DMS53 treated with DMSO at 0.1 percent for 48 hours (cell line): ENCODE data around the gene MYO9A.
A peak's percentile ranks its signal among the peaks of the same experiment; 100 is the strongest.

Experiments
- DNase-seq: peaks from one replicate; lab custom pipeline; 2025; ENCODE audit not compliant: unreplicated experiment; lab: John Stamatoyannopoulos, UW

Gene MYO9A, protein sequence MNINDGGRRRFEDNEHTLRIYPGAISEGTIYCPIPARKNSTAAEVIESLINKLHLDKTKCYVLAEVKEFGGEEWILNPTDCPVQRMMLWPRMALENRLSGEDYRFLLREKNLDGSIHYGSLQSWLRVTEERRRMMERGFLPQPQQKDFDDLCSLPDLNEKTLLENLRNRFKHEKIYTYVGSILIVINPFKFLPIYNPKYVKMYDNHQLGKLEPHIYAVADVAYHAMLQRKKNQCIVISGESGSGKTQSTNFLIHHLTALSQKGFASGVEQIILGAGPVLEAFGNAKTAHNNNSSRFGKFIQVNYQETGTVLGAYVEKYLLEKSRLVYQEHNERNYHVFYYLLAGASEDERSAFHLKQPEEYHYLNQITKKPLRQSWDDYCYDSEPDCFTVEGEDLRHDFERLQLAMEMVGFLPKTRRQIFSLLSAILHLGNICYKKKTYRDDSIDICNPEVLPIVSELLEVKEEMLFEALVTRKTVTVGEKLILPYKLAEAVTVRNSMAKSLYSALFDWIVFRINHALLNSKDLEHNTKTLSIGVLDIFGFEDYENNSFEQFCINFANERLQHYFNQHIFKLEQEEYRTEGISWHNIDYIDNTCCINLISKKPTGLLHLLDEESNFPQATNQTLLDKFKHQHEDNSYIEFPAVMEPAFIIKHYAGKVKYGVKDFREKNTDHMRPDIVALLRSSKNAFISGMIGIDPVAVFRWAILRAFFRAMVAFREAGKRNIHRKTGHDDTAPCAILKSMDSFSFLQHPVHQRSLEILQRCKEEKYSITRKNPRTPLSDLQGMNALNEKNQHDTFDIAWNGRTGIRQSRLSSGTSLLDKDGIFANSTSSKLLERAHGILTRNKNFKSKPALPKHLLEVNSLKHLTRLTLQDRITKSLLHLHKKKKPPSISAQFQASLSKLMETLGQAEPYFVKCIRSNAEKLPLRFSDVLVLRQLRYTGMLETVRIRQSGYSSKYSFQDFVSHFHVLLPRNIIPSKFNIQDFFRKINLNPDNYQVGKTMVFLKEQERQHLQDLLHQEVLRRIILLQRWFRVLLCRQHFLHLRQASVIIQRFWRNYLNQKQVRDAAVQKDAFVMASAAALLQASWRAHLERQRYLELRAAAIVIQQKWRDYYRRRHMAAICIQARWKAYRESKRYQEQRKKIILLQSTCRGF (N-terminal part only)

DNA sequence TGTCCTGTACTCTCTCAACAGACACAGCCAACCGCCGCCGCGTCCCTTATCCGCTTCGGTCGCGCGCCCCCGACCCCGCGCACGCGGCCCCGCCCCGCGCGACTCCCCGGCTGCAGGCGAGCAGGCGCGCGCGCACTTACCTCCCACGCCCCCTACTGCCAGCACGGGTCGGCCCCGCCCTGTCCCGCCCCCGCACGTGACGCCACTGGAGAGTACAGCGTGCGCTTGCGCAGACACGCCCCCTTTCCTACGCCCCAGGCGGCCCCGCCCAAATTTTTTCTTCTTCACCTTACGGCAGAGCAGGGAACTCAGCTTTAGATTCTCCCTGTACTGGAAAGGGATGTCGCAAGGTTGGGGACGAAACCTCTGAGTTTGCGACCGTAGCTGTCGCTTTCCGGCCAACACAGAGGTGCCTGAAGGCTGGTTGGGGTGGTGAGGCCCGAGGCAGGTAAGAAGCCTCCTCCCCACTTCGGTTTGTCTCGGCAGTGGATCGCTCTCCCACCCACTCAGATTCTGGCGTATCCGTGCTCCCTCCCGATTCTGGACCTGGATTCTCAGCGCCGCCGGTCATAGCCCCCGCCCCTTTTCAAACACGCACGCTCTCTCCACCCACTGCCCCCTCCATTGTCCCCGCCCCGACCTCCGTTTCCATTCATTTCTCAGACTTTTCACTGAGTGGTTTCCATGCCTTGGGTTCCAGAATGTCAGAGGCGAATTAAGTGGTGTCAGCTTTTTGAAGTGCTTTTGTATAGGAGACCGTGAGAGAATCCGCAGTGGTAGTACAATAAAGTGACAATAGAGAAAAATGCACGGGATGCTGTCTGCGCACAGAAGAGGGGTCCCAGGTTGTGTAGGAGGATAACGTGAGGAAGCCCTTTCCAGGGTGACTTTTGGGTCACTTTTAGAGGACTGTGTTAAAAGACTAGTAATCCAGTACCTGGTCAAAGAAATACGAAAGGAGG, at the start of gene MYO9A, which contains the start of gene SENP8:
Gene MYO9A, minus strand, starts transcription at position 134 of the 962 bp plus-strand sequence. CDS start 71,587 bp downstream, outside the sequence.
Gene SENP8, plus strand, starts transcription at position 387 of the 962 bp plus-strand sequence. CDS start 21,221 bp downstream, outside the sequence.
- peak; percentile 90 for DNase-seq

DNA sequence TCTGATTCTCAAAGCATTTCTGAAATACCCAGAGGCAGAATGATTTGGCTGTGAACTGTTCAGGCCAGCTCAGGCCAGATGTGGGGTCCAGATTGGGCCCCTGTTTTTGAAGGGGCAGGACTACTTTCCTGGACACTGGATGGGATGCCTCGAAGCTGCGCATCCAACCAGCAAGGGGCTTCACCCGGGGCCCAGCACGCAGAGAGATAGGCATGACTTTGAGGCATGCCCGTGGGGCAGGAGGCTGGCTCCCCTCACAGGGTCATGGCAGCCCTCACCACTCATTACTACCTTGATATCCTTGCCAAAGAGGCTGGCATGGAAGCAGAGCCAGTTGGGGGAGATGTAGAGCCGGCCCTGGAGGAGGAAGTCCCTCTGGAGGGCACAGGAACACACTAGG, 49.5 kb upstream of the MYO9A start:
- DNase-seq, result no peak

DNA sequence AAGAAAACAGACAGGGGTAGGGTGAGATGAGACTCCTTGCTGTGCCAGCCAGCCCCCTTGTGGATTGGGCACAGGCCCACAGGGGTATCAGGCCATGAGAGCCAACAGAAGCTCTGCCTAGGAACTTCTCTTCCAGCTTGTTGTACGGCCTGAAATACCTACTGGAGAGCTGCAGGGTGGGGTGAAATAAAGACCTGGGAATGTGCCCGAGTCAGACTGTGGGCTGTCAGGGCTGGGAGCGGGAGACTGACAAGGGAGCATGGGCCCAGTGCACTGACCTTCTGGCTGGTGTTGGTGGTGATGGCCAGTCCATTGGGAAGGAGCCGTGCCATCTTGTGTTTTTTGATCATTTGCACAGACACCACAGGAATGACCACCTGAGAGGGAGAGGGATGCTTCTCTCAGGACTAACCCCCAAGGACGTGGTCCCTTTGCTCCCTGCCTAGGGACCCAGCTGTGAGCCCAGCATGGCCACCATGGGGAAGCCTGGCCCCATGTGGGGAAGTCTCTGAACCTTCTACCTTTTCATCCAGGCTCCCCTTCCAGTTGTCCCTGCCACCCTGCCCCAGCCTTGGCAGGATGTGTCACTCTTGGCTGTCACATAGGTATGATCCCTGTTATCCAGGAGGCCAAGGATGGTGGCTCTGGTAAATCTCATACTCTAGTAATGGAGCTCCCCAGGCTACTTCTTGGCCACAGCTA, 48.9 kb upstream of the MYO9A start:
- no peak for DNase-seq

DNA sequence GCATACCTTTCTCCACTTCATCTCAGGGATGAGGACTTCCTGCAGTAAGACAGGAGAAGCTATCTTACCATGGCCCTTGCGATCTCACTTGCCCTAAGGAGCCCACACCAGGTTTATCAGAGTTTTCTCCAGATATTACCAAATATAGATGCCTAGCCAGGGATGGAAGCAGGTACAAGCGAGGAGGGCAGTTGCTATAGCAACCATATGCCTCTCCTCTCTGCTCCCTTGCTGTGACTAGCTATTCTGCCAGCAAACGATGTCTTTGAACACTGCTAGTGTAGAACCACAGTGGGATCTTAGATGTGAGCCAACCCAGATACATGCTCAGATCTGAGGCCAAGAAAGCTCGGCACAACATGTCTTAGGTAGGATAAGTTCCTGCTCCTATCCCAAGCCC, 45.8 kb upstream of the MYO9A start:
- DNase-seq, result no peak

DNA sequence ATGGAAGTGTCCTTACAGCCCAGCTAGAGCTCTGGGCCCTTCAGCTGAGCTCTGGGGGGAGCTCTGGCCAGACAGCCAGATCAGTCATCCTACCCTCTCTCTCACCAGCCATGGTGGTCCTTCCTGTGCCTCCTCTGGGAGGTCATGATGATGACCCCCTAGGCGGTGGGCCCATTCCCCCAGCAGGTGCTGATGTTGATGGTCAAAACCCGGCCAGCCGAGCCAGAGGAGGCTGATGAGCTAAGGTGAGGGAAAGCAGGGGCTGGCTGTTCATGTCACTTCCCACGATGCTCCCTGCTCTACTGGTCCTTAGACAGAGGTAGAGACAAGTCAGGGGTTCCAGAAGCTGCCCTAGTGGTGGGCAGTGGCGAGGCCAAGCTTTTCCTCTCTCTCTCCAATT, 44.6 kb upstream of the MYO9A start:
- DNase-seq, result no peak

DNA sequence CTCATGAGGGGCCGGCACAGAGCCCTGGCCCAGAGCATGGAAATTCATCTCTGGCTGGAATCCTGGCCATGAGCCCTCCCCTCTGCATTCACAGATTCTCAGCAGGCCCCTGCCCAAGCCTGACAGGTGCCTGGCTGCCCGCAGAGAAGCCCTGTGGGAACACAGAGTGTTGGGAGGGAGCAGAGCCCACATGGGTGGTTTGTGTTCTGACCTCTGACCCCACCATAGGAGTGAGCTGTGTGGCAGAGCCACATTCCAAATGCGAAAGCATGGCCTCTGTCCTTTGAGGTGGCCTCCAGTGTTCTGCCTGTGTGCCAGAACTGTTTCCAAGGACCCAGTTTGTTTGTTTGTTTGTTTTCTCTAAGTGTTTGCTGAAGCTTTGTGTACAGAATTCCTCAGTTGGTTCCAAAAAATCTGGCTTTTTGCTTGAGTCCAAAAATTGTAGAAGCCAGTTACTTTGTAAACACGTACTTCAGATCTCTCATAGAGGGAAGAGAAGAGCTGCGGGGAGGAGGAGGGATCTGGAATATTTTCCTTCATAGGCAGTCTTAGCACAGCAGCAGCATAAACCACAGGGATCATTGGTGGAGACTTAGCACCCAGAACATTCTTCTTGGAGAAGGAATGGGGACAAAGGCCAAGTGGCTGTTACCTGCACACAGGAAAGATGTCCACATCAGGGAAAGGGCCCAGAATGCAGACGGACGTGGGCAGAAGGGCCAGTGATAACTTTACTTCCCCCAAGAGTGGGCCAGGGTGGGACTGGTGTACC, 43.6 kb upstream of the MYO9A start:
- no peak for DNase-seq

DNA sequence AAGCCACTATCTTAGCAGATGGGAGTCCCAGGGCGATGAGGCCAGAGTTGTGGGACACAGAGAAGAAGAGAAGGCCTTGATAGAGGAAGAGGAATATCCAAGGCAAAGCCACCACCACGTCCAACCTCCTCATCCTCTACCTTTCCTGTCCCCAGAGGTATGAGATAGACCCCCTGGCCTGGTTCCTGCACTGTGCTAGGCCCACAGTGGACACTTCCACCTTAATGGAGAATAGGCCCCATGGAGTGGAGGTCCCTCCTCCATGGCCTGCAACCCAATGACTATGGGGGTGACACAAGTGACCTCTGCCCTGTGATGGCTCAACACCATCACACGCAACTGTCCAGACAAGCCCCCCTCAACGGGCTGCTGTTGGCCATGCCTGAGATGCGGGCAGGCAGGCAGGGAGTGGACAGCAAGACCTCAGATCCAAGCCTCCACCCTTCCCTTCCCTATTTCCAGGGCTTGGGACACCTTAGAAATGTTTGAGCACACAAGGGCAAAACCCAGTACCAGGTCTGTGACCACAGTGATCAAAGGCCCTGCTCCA, 42.8 kb upstream of the MYO9A start:
- DNase-seq, result no peak

DNA sequence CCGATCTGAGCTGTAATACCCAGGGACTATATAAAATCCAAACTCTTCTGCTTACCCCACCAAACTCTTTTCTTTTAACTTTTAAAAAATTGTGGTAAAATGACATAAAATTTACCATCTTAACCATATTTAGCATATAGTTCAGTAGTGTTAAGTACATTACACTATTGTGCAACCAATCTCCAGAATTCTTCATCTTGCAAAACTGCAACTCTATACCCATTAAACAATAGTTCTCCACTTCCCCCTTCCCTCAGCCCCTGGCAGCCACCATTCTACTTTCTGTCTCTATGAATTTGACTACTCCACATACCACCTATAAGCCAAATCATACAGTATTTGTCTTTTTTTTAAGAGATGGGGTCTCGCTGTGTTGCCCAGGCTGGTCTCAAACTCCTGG, 39.0 kb upstream of the MYO9A start:
- no peak for DNase-seq

DNA sequence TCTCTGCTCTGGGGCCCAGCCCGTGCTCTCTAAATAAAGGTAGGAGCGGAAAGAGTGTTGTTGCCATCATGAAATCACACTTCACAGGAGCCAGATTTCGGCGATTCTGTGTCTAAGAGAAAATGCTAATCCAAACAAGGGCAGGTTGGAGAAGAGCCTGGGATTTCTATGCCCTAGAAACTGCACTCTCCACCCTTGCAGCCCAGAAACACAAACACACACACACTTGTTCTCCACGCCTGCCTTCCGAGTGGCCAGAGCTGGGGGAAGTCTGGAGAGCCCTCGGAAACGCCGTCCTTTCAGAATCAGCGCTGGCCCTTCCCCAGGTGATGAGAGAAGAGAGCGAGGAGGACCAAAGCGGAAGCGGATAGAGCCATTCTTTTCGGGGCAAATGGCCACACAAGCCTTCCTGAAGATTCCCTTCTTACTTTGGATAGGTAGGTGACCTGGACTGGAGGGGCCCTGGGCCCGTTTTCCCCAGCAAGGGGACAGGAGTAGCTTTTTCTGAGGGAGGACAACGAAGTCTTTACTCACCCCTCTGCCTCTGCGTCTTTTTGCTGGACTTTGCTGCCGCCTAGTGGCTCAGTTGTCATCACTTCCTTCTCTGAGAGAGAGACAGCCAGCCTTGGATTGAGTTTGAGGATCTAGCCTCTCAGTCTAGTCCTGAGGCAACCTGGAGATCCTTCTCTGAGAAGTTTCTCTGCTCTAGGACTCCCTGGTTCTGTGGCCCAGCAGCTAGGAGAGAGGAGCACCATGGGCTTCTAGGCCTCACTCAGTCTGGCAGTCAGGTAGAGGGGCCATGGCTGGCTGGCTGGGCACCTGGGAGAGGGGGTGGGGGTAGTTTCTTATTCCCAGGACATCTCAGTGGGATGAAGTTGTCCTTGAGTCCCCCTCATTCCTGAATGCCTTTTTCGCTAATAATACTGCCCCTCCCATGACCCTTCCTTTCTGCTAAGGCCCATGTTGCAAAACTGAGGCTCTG, 38.0 kb upstream of the MYO9A start:
- DNase-seq, result peak; percentile 78

DNA sequence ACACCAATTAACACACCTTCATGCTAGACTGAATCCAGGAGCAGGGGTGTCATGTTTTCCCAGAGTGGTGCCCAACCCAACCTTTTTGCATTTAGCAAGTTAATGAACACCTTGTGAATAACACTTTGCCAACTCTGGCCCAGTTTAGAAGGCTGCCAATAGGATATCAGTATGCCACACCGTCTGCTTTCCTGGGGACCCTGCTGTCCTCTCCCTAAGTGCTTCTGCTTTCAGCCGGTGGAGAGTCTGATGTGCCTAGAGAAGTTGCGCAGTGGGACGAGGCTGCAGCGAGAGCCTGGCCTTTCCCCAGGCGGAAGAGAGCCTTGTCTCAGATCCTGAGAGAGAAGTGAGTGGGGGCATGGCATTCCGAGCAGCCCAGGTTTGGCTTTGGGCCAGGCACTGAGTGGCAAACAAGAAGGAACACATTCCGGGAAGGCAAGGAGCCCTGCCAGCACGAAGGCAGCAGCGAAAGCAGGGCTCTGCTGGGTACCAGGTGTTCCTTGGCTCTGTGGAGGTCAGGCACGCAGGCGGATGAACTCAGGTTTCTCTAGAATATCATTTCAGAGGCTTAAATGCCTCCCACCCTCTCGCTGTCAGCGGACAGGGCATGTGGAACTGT, 37.2 kb upstream of the MYO9A start:
- DNase-seq, result peak; percentile 32

DNA sequence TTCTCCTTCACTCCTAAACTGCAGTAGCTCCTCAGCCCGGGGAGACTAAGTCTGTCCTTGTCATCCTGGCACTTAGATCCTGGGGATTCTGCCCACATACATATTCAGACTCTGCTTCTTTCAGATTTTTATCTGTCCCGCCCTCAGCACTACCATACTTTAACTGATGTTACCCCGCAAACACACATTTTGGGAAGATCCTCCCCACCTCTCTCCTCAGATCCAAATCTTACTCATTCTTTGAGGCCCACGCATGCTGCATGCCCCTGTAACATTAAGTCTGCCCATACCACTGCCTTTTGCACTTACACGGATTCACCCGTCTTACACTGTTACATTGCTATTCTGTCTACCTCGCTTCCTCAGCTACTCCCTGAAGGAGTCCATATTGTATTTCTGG, 36.4 kb upstream of the MYO9A start:
- DNase-seq, result no peak

DNA sequence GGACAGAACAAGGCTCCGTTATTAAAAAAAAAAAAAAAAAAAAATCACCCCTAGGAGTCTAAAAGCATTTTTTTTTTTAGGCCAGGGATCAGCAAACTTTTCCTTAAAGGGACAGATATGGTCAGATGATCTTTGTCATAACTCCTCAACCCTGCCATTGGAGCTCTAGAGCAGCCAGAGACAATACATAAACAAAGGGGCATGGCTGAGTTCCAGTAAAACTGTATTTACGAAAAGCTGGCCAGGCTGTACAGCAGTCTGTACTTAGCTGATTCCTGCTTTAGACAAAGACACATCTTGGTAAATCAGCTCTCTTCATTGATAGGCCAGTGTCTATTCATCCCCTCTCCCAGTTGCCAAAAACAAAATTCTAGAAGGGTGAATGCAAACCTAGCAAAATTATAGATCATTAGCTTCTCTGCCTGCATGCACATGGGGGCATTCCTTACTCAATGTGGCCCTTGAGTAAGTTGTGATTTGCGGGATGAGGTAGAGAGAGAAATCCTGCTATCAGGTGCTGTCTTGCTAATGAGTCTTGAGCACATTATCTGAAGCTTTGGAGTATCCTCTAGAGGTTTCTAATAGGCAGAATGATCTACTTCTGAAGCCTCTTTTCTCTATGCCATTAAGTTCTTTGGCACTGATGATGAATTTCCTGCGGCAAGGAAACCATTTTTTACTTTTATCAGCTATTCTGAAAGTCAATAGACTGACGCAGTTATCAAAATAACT, 35.5 kb upstream of the MYO9A start:
- DNase-seq, result no peak

DNA sequence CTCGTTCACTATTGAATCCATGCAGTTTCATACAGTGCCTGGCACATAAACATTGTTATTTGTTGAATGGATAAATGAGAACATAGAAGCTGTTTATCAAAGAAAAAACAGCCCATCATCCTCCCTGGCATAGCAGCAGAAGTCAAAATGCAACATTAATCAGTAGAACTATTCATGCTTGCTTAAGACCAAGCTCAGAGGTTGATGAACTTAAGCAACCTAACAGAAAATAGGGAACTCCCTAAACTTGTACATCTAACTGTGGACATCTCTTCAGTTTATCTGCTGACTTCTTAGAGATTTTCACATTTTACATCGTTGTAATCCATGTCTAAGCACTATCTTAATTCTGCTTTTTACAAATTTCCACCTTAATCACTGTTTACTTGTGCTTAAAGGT, 29.5 kb upstream of the MYO9A start:
- no peak for DNase-seq

DNA sequence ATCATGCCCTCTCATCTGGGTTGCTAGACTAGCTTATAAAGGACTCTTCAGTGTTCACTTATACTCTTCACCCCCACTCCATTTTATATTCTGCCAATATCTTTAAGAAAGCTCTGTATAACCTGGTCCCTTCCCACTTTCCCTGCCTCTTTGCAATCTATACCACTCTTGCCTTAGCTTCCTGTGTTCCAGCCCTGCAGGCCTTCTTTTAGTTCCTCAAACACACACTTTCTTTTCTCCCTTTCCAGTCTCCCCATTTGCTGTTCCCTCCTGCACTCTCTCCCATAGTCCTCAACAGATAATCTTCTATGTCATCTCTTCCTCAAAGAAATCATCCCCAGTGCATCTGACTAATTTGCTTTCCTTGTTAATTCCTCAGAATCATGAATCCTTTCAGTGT, 29.0 kb upstream of the MYO9A start:
- no peak for DNase-seq

DNA sequence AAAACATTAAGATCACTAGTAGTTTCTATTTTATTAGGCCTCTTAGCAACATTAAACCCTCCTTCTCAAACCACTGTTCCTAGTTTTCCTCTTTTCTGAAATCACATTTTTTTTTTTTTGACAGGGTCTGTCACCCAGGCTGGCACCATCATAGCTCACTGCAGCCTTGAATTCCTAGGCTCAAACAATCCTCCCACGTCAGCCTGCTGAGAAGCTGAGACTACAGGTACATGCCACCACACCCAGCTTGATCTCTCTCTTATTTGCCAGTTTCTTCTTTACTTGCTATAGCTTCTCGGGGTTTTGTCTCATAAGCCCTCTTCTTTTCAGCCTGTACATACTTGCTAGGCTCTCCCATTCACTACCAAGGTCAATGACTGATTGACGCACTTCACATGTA, 28.3 kb upstream of the MYO9A start:
- DNase-seq, result no peak
